IPS-18c (cell line): Measurements from ENCODE around the gene TMEM151A.
"Not testable (repeated sequence)": the region's sequence is repeated elsewhere in the genome, so short reads cannot be mapped to it uniquely, and the experiment has no call there.

ENCODE experiments used
- H3K4me3 ChIP-seq: 2 replicates; pipeline ENCODE4 v1.7.0; 2013; ENCODE audit warnings: low read depth, mild to moderate bottlenecking, low read length, moderate library complexity; ENCODE audit not compliant: insufficient read depth
- H3K9me3 ChIP-seq: one replicate; pipeline ENCODE4 v1.6.1; 2013; ENCODE audit warnings: mild to moderate bottlenecking, low read length, moderate library complexity; ENCODE audit not compliant: control insufficient read depth, insufficient read depth

TMEM151A gene

DNA sequence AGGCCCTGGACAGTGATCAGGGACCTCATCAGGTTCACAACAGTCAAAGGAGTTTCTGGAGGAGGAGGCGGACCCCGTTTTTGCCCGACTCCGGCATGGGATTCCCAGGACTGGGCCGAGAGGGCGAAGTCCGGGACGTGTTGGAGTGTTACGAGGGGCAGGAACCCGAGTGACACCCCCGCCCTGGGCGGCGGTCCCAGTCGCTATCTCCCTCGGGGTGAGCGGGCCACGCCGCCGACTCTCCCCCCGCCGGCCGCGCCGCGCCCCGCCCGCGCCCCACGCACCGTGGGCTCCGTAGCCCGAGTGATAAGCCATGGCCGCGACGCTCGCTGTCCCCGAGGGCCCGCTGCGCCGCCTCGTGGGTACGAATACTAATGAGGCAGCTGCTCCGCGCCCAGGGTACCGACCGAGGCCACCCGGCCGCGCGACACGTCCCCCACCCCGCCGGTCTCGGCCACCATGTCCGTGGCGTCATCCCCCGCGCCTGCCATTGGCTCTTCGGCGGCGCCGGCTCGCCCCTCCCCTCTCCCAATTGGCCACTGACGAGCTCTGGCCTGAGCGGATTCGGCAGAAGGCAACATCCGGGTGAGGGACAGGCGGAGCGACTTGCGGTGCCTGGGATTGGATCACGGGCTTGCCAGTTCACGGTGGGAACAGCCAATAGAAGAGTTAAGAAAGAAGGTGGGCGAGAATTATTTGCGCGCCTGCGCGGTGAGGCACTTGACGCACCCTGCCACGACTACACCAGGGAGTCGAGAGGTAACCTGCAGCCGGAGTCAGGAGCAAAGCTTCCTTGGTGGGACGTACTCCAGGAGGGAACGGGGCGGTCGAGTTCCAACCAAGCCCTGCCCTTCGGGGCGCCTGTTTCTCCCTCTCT is 2.8 kb upstream of the TMEM151A start, which contains the start of gene YIF1A:
TSS of gene YIF1A (minus strand) at position 473 of the 877 bp plus-strand sequence. CDS start at position 315, 158 bp downstream.
- H3K4me3 ChIP-seq = peak within 1 kb of the TSS; percentile 81

DNA sequence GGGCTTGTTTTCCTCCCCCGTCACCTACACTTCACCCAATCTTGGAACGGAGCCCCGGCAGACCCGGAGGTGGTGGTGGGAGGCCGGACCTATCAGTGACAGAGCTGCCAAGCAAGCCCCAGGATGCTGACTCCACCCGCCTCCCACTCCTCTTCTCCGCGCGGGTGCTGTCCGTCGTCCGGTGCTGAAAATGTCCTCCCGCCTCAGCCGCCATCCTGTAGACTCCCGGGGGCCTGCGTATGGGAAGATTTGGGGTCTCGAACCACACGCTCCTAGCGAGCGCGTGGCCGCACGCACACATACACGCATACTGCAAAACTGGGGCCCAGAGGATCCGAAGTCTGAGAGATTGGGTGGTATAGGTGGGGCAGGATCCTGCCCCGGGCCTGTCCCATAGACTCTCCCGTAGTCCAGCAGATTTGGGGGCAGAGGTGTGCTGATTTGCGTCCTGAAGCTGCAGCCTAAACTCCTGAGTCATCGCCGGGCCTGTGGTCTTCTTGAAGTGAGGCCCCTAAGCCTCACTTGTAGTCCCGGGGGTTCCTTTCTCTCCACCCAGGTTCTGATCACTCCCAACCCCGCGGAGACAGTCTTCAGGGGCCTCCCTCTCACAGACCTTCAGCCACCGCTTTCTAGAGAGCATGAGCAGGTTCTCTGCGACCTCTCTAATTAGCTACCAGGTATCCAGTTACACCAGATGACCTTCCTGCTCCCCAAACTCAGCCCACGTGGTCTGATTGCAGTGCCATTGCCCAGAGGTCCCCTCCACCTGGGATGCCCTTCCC is 2.0 kb upstream of the TMEM151A start:
- peak overlapping the region; percentile 72 for H3K4me3 ChIP-seq
- peaks cover 2% of the 10 kb centered on the region for H3K9me3 ChIP-seq

More for the DNA sequence above, 2.8 kb upstream of the TMEM151A start, which contains the start of gene YIF1A:
- peaks cover 2% of the 10 kb centered on the region for H3K9me3 ChIP-seq

DNA sequence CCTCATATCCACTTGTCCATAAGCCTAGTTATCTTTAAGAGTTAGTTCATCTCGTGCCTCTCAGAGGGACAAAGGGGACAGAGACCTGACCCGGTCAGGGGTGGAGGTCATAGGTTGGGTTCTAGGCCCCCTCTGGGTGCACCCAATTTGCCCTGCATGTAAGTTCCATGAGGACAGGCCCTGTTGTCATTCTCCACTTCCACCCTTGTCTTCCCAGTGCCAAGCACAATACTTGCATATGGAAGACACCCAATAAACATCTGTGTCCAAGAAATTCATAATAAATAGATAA is 1.4 kb upstream of the TMEM151A start:
- Histone ChIP-seq H3K4me3 (peak overlapping the region; percentile 72; the same call in 1 of the 2 replicates), H3K9me3 (peaks cover 2% of the 10 kb centered on the region)

DNA sequence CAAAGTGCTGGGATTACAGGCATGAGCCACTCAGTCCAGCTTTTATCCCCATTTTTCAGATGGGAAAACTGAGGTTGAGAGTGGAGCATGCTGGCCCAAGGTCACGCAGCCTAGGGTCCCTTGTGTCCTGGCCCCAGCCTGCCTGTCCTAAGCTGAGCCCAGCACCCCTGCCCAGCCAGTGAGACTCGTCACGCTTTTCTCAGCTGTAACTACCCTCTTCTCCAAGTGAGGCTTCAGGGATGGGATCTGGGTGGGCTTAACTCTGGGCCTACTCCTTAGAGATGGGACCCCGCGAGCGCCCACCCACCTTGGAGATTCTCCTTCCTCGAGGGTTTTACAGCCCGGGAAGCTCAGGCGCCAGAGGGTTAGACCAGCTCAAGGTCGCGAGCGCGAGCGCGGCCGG is 390 bp upstream of the TMEM151A start:
- Histone ChIP-seq H3K9me3 (no peaks in the 10 kb centered on the region), H3K4me3 (peak overlapping the region; percentile 63; the same call in 1 of the 2 replicates)

DNA sequence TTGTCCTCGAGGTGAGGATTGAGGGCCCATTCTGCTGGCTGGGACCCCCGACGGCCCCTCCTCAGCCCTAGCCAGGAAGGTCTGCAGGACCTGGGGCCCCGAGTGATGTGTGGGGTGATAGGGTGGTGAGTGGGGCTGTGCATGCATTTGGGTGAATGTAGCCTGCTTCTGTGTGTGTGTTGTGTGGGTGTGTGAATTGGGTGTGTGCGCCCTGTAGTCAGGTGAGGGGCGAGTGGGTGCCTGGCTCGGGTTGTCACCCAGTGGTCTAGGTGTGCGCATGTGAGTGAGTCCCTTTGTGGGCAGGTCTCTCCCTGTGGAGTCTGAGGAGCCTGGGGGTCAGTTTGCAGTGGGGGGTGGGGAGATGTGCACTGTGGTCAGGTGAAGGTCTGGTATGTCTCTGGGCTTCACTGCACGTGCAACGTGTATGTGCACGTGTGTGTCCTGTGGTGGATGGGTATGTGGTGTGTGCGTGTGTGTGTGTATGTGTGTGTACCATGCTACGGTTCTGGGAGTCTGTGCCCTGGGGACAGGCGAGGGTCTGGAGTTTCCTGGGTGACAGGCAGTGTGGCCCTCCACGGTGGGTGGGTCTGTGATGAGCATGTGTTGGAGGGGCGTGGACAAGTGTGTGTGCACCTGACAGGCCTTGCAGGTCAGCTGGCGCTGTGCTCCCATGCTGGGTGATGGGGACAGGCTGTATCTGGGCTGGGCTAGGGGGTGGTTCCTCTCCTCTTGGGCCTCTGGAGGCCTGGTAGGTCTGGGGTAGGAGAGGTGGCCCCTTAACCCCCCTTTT is 1.0 kb downstream of the TMEM151A start:
- H3K4me3 ChIP-seq = peak overlapping the region; percentile 63; the same call in 1 of the 2 replicates
- H3K9me3 ChIP-seq = no peaks in the 10 kb centered on the region

DNA sequence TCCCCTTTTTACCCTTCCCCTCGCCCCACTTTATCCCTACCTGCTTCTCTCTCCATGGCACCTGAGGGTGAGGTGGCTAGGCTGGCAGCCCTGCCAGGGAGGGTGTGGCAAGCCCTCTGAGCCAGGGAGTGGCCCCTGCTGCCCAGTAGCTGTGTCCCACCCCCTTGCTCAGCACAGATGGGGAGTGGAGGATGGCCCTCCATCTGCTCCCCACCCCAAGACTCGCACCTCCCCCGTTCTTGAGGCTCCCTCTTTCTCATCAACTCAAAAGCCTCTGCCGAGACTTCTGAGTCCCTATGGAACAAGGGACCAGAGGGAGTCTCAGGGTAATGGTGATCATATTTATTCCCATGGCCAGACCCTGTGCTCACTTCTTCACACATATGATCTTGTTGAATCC is 1.7 kb downstream of the TMEM151A start:
- Histone ChIP-seq H3K4me3 (no peak overlapping the region), H3K9me3 (no peaks in the 10 kb centered on the region)

DNA sequence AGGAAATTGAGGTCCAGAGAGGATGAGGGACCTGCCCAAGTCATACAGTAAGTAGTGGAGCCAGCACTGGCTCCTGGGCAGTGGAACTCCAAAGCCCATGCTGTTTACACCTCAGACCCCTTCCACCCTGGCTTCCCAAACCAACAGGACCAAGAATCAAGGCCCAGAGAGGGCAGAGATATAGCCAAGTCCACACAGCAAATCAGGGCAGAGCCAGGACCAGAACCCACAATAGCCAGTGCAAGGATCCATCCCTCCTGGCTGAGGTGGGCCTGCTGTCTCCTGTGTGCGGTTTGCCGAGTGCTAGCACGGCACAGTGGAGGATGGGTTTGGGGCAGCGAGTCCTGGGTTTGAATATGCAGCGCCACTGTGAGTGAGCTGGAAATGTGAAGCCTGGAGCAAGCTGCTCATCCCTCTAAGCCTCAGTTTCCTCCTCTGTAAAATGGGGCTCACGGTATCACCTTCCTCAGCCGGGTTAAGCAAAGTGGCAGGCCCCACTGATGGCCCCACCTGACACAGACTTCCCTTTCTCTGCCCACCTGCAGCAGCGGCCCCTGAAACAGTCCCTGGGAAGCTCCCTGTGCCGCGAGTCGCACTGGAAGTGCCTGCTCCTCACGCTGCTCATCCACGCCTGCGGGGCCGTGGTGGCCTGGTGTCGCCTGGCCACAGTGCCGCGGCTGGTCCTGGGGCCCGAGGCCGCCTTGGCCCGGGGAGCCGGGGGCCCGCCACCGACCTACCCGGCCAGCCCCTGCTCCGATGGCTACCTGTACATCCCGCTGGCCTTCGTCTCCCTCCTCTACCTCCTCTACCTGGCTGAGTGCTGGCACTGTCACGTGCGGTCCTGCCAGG is 2.3 kb downstream of the TMEM151A start:
- H3K4me3 ChIP-seq = no peak overlapping the region
- H3K9me3 ChIP-seq = no peaks in the 10 kb centered on the region

DNA sequence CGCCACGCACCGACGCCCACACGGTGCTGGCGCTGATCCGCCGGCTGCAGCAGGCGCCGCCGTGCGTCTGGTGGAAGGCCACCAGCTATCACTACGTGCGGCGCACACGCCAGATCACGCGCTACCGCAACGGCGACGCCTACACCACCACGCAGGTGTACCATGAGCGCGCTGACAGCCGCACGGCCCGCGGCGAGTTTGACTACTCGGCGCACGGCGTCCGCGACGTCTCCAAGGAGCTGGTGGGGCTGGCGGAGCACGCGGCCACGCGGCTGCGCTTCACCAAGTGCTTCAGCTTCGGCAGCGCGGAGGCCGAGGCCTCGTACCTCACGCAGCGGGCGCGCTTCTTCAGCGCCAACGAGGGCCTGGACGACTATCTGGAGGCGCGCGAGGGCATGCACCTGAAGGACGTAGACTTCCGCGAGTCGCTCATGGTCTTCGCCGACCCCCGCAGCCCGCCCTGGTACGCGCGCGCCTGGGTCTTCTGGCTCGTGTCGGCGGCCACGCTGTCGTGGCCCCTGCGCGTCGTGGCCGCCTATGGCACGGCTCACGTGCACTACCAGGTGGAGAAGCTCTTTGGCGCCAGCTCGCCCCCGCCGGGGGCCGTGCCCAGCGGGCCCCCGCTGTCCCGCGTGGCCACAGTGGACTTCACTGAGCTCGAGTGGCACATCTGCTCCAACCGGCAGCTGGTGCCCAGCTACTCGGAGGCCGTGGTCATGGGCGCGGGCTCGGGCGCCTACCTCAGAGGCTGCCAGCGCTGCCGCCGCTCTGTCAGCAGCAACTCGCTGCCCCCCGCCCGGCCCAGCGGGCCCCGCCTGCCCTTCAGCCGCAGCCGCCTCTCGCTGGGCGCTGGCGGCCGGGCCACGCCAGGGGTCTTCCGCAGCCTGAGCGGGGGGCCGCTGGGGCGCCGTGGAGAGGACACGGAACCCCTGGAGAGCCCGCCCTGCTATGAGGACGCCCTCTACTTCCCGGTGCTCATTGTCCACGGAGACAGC is 3.2 kb downstream of the TMEM151A start:
- Histone ChIP-seq H3K4me3 (no peak overlapping the region), H3K9me3 (no peaks in the 10 kb centered on the region)

DNA sequence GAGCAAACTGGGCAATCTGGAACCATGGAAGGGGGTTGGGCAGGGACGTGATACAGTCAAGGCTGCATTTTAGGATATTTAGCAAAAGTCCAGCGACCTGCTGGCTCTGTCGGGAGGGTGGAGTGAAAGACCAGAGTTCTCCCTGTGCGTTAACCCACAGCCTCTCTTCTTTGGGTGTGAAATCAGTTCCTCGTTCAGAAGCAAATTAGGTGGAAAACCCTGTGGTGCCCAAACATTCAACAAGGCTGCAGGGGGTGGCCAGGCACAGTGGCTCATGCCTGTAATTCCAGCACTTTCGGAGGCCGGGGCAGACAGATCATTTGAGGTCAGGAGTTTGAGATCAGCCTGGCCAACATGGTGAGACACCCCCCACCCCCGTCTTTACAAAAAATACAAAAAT is 5.9 kb downstream of the TMEM151A start:
- Histone ChIP-seq H3K9me3 (no peaks in the 10 kb centered on the region), H3K4me3 (no peak overlapping the region)

DNA sequence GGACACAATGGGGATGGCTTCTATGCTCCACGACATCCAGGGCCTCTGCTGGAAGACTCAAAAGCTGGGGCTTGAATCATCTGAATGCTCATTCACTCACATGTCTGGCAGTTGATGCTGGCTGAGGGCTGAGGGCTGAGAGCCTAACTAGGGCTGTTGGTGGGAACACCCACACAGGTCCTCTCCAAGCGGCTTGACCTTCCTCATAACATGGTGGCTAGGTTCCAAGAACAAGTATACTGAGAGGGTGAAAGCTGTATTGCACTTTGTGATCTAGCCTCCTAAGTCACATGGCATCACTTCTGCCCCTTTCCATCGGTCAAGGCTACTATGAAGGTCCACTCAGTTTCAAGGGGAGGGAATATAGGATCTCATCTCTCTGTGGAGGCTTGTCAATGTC is 7.5 kb downstream of the TMEM151A start:
- H3K4me3 ChIP-seq = no peak overlapping the region
- no peaks in the 10 kb centered on the region for H3K9me3 ChIP-seq

DNA sequence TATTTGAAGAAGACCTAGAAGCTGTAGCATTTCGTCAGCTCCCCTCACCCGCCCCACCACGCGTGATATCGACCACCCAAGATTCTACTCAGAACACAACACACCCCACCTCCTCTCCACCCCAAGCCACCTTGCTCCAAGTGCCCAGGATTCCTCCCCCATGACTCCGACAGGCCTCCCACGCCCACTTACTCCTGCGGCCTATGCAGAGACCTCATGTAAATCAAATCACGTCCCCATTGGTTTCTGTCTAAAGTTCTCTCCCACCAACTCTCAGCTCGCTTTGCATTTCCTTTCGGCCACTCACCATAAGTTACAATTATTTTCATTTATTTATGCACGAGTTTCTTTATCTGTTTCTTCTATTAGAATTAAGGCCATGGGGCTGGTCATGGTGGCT is 11.0 kb downstream of the TMEM151A start:
- Histone ChIP-seq H3K9me3 (no peaks in the 10 kb centered on the region), H3K4me3 (no peak overlapping the region)

DNA sequence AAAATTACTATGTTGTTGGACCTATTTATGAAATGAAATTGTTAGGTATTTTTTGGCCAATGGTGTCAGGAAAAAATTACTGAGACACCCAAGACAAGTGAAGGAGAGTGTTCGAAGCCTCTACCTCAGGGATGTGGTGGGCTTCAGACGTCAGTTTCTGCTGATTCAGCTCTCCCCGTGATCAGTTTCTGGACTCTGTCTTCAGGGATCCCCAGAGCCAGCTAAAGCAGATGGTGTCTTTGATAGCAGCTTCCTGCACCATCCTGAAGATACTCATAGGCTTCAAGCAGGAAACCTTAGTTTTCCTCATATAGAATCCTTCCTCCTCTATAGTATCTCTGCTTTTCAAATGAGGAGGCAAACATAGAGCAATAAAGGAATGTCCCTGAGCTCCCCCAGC is 17.8 kb downstream of the TMEM151A start:
- Histone ChIP-seq H3K9me3 (no peaks in the 10 kb centered on the region), H3K4me3 (no peak overlapping the region)

DNA sequence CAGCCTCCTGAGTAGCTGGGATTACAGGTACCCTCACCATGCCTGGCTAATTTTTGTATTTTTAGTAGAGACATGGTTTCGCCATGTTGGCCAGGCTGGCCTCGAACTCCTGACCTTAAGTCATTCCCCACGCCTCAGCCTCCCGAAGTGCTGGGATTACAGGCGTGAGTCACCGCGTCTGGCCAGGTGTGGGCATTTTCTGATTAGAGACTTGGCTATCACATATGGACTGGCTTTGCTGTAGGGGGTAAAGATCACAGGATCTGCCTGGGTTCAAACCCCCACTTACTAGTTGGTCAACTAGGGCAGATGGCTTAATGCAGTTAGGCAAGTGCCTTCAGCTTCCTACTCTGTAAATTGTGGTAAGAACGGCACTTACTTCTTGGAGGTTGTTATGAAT is 18.6 kb downstream of the TMEM151A start:
- Histone ChIP-seq H3K4me3 (no peak overlapping the region), H3K9me3 (no peaks in the 10 kb centered on the region)

DNA sequence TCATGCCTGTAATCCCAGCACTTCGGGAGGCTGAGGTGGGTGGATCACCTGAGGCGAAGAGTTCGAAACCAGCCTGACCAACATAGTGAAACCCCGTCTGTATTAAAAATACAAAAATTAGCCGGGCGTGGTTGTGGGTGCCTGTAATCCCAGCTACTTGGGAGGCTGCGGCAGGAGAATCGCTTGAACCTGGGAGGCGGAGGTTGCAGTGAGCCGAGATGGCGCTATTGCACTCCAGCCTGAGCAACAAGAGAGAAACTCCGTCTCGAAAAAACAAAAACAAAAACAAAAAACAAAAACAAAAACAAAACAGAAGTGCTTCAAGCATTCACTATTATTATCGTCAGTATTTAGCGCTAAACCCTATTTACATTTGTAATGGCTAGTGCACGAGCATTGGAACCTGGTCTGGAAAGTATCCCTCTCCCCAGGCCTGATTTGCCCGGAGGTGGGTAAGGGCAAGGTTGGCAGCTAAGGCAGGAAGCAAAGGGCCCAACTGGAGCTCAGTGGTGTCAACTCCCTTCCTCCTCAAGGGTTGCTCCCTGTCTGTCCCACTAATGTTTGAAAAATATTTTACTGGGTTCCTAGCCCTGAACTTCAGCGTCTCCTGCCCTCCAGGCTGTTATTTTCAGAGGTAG is 19.2 kb downstream of the TMEM151A start:
- not testable (repeated sequence) for H3K9me3 ChIP-seq, H3K4me3 ChIP-seq

DNA sequence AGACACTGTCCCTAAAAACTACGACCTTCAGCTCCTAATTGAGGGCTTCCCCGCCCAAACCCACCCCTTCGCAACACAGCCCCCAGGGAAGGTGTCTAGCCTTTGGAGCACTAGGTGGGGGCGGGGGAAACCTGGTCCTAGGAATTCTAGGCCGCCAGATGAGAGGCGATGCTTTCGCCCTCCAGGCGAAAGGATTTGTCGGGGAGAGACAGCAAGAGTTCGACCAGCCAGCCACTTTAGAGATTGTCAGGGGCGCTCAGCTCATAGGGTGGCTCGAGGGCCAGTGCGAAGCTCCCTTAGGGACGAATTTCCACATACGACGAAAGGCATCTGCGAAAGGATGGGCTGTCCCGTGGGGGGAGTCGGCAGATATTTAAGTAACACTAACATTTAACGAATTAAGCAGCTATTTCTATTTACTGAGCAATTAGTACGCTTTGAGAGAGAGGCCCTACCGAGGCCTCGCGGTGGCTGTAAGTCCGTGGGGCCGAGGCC is 19.8 kb downstream of the TMEM151A start:
- Histone ChIP-seq H3K9me3 (no peaks in the 10 kb centered on the region), H3K4me3 (peak overlapping the region; percentile 78)
